ENCODE results near the gene ZNF74. TPM values are rescaled to one million over a fixed set of nuclear protein-coding genes. Genes with fewer than 3 reads are reported as not detected.

ZNF74 gene
- total RNA-seq, 1 experiment from 2014 or later, result 8.1 TPM

- H3K9me3 ChIP-seq (ENCODE audit: insufficient read depth, low read depth), result no peaks in the 10 kb centered on the region
- BruUV-seq (replicated peaks), result no TSS peak
- H3K4me1 ChIP-seq (replicated peaks; ENCODE audit: insufficient read depth), result no peaks in the 10 kb centered on the region
- POLR2A ChIA-PET (ENCODE audit: unreplicated experiment), result no interaction called here
- no peaks in the 10 kb centered on the region; the same call in 1 of the 2 replicates for H4K20me1 ChIP-seq (ENCODE audit: insufficient read depth)
- no peaks in the 10 kb centered on the region for H3K9me2 ChIP-seq (ENCODE audit: insufficient read depth)
- H3F3A ChIP-seq (ENCODE audit: insufficient read depth, low read depth), result no peaks in the 10 kb centered on the region
- no peak for TF ChIP-seq CTCF (conservative IDR thresholded peaks at IDR 0.05)
- TF ChIP-seq EZH2 (IDR thresholded peaks at IDR 0.05; ENCODE audit: low read depth), result no peak
- no peak overlapping the region for H3K4me2 ChIP-seq
- CTCF ChIA-PET, result no interaction called here
- intact Hi-C loops (cut with micrococcal nuclease; ENCODE audit: unreplicated experiment), result loop anchor here (10.0 kb wide), 2 partner anchors 157 to 297 kb away; partner anchors contain the start of gene CCDC188
- H3K27ac ChIP-seq, result no peak overlapping the region
- no peak for DNase-seq
- H3K36me3 ChIP-seq (ENCODE audit: low read depth), result no peaks in the 10 kb centered on the region
- H3K4me3 ChIP-seq, result no peak overlapping the region
- H3K79me2 ChIP-seq (ENCODE audit: low read depth), result no peaks in the 10 kb centered on the region
- H2AFZ ChIP-seq, result no peak overlapping the region
- H3K27me3 ChIP-seq (ENCODE audit: insufficient read depth, low read depth), result no peaks in the 10 kb centered on the region
Measured at GRCh38 chr22:20451920-20452319, 58.0 kb downstream of the ZNF74 start.

GRCh38 chr22:20453222-20453621, 59.3 kb downstream of the ZNF74 start:
- Histone ChIP-seq H3K27ac (no peak overlapping the region), H3K4me3 (no peak overlapping the region), H4K20me1 (ENCODE audit: insufficient read depth) (no peaks in the 10 kb centered on the region; the same call in 1 of the 2 replicates), H3F3A (ENCODE audit: insufficient read depth, low read depth) (no peaks in the 10 kb centered on the region), H2AFZ (no peak overlapping the region), H3K9me2 (ENCODE audit: insufficient read depth) (no peaks in the 10 kb centered on the region), H3K27me3 (ENCODE audit: insufficient read depth, low read depth) (no peaks in the 10 kb centered on the region), H3K9me3 (ENCODE audit: insufficient read depth, low read depth) (no peaks in the 10 kb centered on the region), H3K36me3 (ENCODE audit: low read depth) (no peaks in the 10 kb centered on the region), H3K4me1 (replicated peaks; ENCODE audit: insufficient read depth) (no peaks in the 10 kb centered on the region), H3K4me2 (no peak overlapping the region), H3K79me2 (ENCODE audit: low read depth) (no peaks in the 10 kb centered on the region)
- ChIA-PET POLR2A (ENCODE audit: unreplicated experiment) (no interaction called here), CTCF (no interaction called here)
- intact Hi-C loops (cut with micrococcal nuclease; ENCODE audit: unreplicated experiment), result loop anchor here (10.0 kb wide), 2 partner anchors 158 to 298 kb away; partner anchors contain the start of gene CCDC188
- no peak for DNase-seq
- no TSS peak for BruUV-seq (replicated peaks)
- TF ChIP-seq EZH2 (IDR thresholded peaks at IDR 0.05; ENCODE audit: low read depth) (no peak), CTCF (conservative IDR thresholded peaks at IDR 0.05) (no peak)

GRCh38 chr22:20455709-20456063, 61.7 kb downstream of the ZNF74 start:
- intact Hi-C loops (cut with micrococcal nuclease; ENCODE audit: unreplicated experiment), result loop anchor here (10.0 kb wide), 2 partner anchors 161 to 301 kb away; partner anchors contain the start of gene CCDC188
- CTCF ChIA-PET, result interaction anchor here (0.7 to 1.2 kb wide), 2 partner anchors 37 to 296 kb away, joined by 3 to 21 read pairs; no protein-coding TSS in a partner anchor
- H3K9me3 ChIP-seq (ENCODE audit: insufficient read depth, low read depth), result no peaks in the 10 kb centered on the region
- H3K4me2 ChIP-seq, result no peak overlapping the region
- no peaks in the 10 kb centered on the region for H3K4me1 ChIP-seq (replicated peaks; ENCODE audit: insufficient read depth)
- BruUV-seq (replicated peaks), result no TSS peak
- POLR2A ChIA-PET (ENCODE audit: unreplicated experiment), result interaction anchor here (0.5 to 0.6 kb wide), 2 partner anchors 28 to 44 kb away, joined by 3 to 5 read pairs; no protein-coding TSS in a partner anchor
- TF ChIP-seq CTCF (conservative IDR thresholded peaks at IDR 0.05), result no peak
- TF ChIP-seq EZH2 (IDR thresholded peaks at IDR 0.05; ENCODE audit: low read depth), result no peak
- no peaks in the 10 kb centered on the region for H3K79me2 ChIP-seq (ENCODE audit: low read depth)
- no peaks in the 10 kb centered on the region for H3K9me2 ChIP-seq (ENCODE audit: insufficient read depth)
- H3K27me3 ChIP-seq (ENCODE audit: insufficient read depth, low read depth), result no peaks in the 10 kb centered on the region
- H2AFZ ChIP-seq, result no peak overlapping the region
- no peaks in the 10 kb centered on the region for H3K36me3 ChIP-seq (ENCODE audit: low read depth)
- H3F3A ChIP-seq (ENCODE audit: insufficient read depth, low read depth), result no peaks in the 10 kb centered on the region
- no peak for DNase-seq
- H3K4me3 ChIP-seq, result no peak overlapping the region
- no peaks in the 10 kb centered on the region; the same call in 1 of the 2 replicates for H4K20me1 ChIP-seq (ENCODE audit: insufficient read depth)
- no peak overlapping the region for H3K27ac ChIP-seq

Data from PC-9 (cell line).